Nephron progenitor cell (in vitro differentiated cells): ENCODE measurements around the gene NRAP.

Experiments used
- DNase-seq: peaks from one replicate; pipeline ENCODE4 v3.0.0; 2021
- H3K27ac Mint-ChIP-seq: 2 replicates; pipeline ENCODE4 v1.8.0; 2021; ENCODE audit warnings: mild to moderate bottlenecking, moderate library complexity, mixed read lengths
- H3K27me3 Mint-ChIP-seq: 2 replicates; pipeline ENCODE4 v1.8.0; 2021; ENCODE audit warnings: mild to moderate bottlenecking, low read depth, mixed read lengths; ENCODE audit not compliant: poor library complexity
- H3K36me3 Mint-ChIP-seq: 2 replicates; pipeline ENCODE4 v1.8.0; 2021; ENCODE audit warnings: low read depth, mixed read lengths
- H3K4me1 Mint-ChIP-seq: 2 replicates; pipeline ENCODE4 v1.8.0; 2021; ENCODE audit warnings: mixed read lengths
- H3K4me3 Mint-ChIP-seq: 2 replicates; pipeline ENCODE4 v1.8.0; 2021; ENCODE audit warnings: mild to moderate bottlenecking, moderate library complexity, mixed read lengths
- H3K9me3 Mint-ChIP-seq: 2 replicates; pipeline ENCODE4 v1.8.0; 2021; ENCODE audit warnings: mild to moderate bottlenecking, moderate library complexity, mixed read lengths
- CTCF ChIP-seq: fragments of 200-600 bp; sonication (generic); IDR thresholded peaks from 2 replicates; pipeline ENCODE4 v1.5.0; 2021; ENCODE audit warnings: antibody characterized with exemption

The NRAP gene

GRCh38 chr10:113622831-113623230 lies 41.0 kb downstream of the NRAP start:
- TF ChIP-seq CTCF, result no peak
- no peak overlapping the region for H3K27ac Mint-ChIP-seq

GRCh38 chr10:113621799-113622198 lies 42.0 kb downstream of the NRAP start:
- no peak for TF ChIP-seq CTCF
- Mint-ChIP-seq H3K4me3 (no peak overlapping the region), H3K27me3 (peaks cover 42% of the 10 kb centered on the region), H3K9me3 (no peaks in the 10 kb centered on the region), H3K4me1 (peaks cover 20% of the 10 kb centered on the region), H3K27ac (no peak overlapping the region), H3K36me3 (no peaks in the 10 kb centered on the region)
- DNase-seq, result no peak

More at GRCh38 chr10:113622831-113623230, 41.0 kb downstream of the NRAP start:
- no peaks in the 10 kb centered on the region for H3K9me3 Mint-ChIP-seq
- H3K4me3 Mint-ChIP-seq, result no peak overlapping the region
- H3K4me1 Mint-ChIP-seq, result peaks cover 12% of the 10 kb centered on the region
- no peak for DNase-seq
- H3K36me3 Mint-ChIP-seq, result no peaks in the 10 kb centered on the region
- H3K27me3 Mint-ChIP-seq, result peaks cover 42% of the 10 kb centered on the region

- TF ChIP-seq CTCF, result no peak
- H3K9me3 Mint-ChIP-seq, result no peaks in the 10 kb centered on the region
- H3K36me3 Mint-ChIP-seq, result no peaks in the 10 kb centered on the region
- H3K27me3 Mint-ChIP-seq, result peaks cover 38% of the 10 kb centered on the region
- H3K27ac Mint-ChIP-seq, result no peak overlapping the region
- no peak for DNase-seq
- H3K4me1 Mint-ChIP-seq, result peaks cover 28% of the 10 kb centered on the region
- no peak overlapping the region for H3K4me3 Mint-ChIP-seq
Measured at GRCh38 chr10:113620936-113621335, 42.9 kb downstream of the NRAP start.

- Mint-ChIP-seq H3K4me1 (peaks cover 28% of the 10 kb centered on the region), H3K27ac (no peak overlapping the region), H3K9me3 (no peaks in the 10 kb centered on the region), H3K4me3 (no peak overlapping the region), H3K36me3 (no peaks in the 10 kb centered on the region), H3K27me3 (peaks cover 37% of the 10 kb centered on the region)
- TF ChIP-seq CTCF, result no peak
- no peak for DNase-seq
Measured at GRCh38 chr10:113620511-113620910, 43.3 kb downstream of the NRAP start.

- Mint-ChIP-seq H3K4me3 (no peak overlapping the region), H3K27ac (no peak overlapping the region), H3K4me1 (peaks cover 28% of the 10 kb centered on the region), H3K27me3 (peaks cover 35% of the 10 kb centered on the region), H3K36me3 (no peaks in the 10 kb centered on the region), H3K9me3 (no peaks in the 10 kb centered on the region)
- no peak for TF ChIP-seq CTCF
- no peak for DNase-seq
Measured at GRCh38 chr10:113619401-113619800, 44.4 kb downstream of the NRAP start.

GRCh38 chr10:113618338-113618737 lies 45.5 kb downstream of the NRAP start:
- H3K36me3 Mint-ChIP-seq, result no peaks in the 10 kb centered on the region
- H3K4me1 Mint-ChIP-seq, result peaks cover 28% of the 10 kb centered on the region
- peaks cover 30% of the 10 kb centered on the region for H3K27me3 Mint-ChIP-seq
- no peak overlapping the region for H3K4me3 Mint-ChIP-seq
- H3K9me3 Mint-ChIP-seq, result no peaks in the 10 kb centered on the region
- H3K27ac Mint-ChIP-seq, result no peak overlapping the region
- TF ChIP-seq CTCF, result no peak
- DNase-seq, result no peak
